Adipocyte (in vitro differentiated cells): ENCODE results near the gene KCNAB1.

ENCODE experiments used
- DNase-seq: peaks from one replicate; pipeline ENCODE4 v3.0.0-alpha.2; 2015; ENCODE audit warnings: low read depth
- H3K27me3 ChIP-seq: replicated peaks from 2 replicates; pipeline ENCODE4 v1.7.0; 2013; ENCODE audit warnings: mild to moderate bottlenecking, low read length, moderate library complexity; ENCODE audit not compliant: control insufficient read depth, insufficient read depth
- H3K36me3 ChIP-seq: 2 replicates; pipeline ENCODE4 v1.7.0; 2013; ENCODE audit warnings: low read length, mild to moderate bottlenecking, moderate library complexity; ENCODE audit not compliant: control insufficient read depth, insufficient read depth, severe bottlenecking
- H3K4me1 ChIP-seq: 2 replicates; pipeline ENCODE4 v1.7.0; 2013; ENCODE audit warnings: mild to moderate bottlenecking, low read length, moderate library complexity; ENCODE audit not compliant: control insufficient read depth, insufficient read depth
- H3K4me3 ChIP-seq: 2 replicates; pipeline ENCODE4 v1.7.0; 2013; ENCODE audit warnings: mild to moderate bottlenecking, low read length, moderate library complexity
- H3K9ac ChIP-seq: 2 replicates; pipeline ENCODE4 v1.7.0; 2013; ENCODE audit warnings: mild to moderate bottlenecking, low read length, moderate library complexity
- H3K9me3 ChIP-seq: 2 replicates; pipeline ENCODE4 v1.7.0; 2013; ENCODE audit warnings: mild to moderate bottlenecking, low read length, moderate library complexity; ENCODE audit not compliant: control insufficient read depth

KCNAB1 gene

DNA sequence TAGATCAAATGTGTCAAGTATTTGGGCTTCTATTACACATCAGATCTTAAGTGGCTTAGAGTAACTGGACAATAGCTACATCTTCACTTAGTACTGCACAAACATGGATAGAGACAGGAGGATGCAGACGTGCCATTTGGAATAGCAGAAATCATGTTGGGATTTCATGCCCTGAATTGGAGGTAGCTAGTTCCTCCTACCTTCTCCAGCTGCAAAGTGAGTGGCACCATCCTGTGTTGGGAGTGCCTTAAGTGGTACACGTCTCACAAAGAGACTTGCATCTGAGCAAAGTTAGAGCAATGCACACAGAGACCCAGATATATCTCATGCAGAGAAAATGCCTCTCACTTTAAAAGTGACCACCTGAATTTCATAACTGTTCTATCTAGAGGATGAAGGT, 298.1 kb downstream of the KCNAB1 start:
- H3K9me3 ChIP-seq: no peaks in the 10 kb centered on the region
- H3K36me3 ChIP-seq: no peaks in the 10 kb centered on the region
- H3K4me3 ChIP-seq: no peak overlapping the region
- H3K9ac ChIP-seq: no peak overlapping the region
- no peaks in the 10 kb centered on the region for H3K27me3 ChIP-seq
- H3K4me1 ChIP-seq: no peaks in the 10 kb centered on the region
- DNase-seq: no peak

DNA sequence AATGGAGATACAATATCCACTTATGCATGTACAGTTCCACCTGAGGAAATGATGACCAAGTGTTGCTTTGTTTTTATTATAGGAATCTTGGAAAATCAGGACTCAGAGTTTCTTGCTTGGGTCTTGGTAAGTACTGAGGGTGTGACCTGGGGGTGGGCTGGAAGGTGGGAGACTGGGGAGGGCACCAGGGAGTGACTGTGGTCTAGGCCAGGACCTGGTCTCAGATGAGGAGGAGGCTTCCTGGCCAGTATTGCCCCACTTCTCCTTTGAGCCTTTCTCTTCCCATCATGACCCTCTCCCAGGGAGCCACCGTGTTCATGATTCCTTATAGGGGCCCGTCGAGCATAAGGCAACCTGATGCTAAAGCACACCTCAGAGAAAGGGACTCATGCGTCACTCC, 301.2 kb downstream of the KCNAB1 start:
- Histone ChIP-seq H3K4me3 (no peak overlapping the region), H3K27me3 (no peaks in the 10 kb centered on the region)
- DNase-seq: no peak

DNA sequence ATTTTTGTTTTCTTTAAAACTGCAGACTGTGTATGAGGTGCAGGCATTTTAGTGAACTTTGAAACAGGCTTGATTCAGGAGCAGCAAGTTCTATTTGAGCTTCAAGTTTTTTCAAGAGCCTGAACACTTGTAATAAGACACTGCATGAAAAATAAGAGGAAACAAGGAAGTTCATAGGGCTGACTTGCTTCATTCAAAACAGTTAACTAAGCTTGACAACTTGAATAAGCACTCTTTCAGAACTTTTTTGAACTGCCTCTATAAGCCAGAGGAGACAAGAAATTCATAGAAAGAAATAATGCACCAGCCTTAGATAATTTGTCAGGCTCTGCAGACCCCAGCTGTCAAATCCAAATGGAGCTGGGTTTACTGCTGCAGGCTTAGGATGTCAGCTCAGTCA, 304.4 kb downstream of the KCNAB1 start:
- no peak overlapping the region for H3K4me3 ChIP-seq
- no peaks in the 10 kb centered on the region for H3K36me3 ChIP-seq
- no peak for DNase-seq
- H3K9ac ChIP-seq: no peak overlapping the region
- no peaks in the 10 kb centered on the region for H3K27me3 ChIP-seq
- H3K9me3 ChIP-seq: no peaks in the 10 kb centered on the region
- H3K4me1 ChIP-seq: no peaks in the 10 kb centered on the region

More for the DNA sequence above, 301.2 kb downstream of the KCNAB1 start:
- Histone ChIP-seq H3K36me3 (no peaks in the 10 kb centered on the region), H3K9me3 (no peaks in the 10 kb centered on the region), H3K4me1 (no peaks in the 10 kb centered on the region), H3K9ac (no peak overlapping the region)

DNA sequence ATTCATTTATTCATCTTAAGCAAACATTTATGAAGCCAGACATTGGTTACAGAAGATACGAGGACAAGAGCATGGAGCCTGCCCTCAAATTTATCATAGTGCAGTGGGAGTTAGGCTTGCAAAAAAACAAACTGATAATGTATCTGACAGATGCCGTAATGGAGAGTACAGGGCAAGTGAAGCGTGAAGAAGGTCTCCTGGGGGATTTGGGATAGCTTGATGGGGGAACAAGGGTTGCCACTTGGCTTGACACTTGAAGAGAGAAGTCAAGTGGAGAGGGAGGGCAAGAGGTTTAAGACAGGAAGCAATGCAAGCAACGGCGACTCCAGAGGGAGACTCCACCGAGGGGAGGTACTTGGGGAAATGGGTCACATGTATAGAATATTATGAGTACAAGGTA, 305.3 kb downstream of the KCNAB1 start:
- Histone ChIP-seq H3K9me3 (no peaks in the 10 kb centered on the region), H3K4me3 (no peak overlapping the region)

DNA sequence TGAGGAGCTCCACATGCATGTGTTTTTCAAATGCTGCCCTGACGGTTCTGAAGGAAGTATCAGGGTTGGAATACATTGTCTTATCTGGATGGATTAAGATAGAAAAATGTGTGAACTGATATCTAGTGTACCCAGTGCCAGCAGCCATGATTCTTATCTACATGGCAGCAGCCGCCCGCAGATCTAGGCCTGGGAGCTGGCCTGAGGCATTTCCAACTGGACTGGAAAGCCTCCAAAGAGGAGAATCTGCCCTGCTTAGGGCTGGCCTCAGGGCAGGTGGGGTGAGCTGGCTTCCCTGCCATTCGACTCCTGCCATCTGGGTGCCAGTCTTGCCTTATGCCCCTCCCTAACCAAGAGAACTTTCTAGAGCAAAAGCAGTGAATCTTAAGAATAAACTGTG, 308.7 kb downstream of the KCNAB1 start:
- DNase-seq: no peak
- H3K36me3 ChIP-seq: no peaks in the 10 kb centered on the region
- H3K9me3 ChIP-seq: no peaks in the 10 kb centered on the region
- no peaks in the 10 kb centered on the region for H3K4me1 ChIP-seq
- no peaks in the 10 kb centered on the region for H3K27me3 ChIP-seq
- H3K4me3 ChIP-seq: no peak overlapping the region
- no peak overlapping the region for H3K9ac ChIP-seq

More for the DNA sequence above, 305.3 kb downstream of the KCNAB1 start:
- Histone ChIP-seq H3K27me3 (no peaks in the 10 kb centered on the region), H3K9ac (no peak overlapping the region), H3K36me3 (no peaks in the 10 kb centered on the region), H3K4me1 (no peaks in the 10 kb centered on the region)
- no peak for DNase-seq

DNA sequence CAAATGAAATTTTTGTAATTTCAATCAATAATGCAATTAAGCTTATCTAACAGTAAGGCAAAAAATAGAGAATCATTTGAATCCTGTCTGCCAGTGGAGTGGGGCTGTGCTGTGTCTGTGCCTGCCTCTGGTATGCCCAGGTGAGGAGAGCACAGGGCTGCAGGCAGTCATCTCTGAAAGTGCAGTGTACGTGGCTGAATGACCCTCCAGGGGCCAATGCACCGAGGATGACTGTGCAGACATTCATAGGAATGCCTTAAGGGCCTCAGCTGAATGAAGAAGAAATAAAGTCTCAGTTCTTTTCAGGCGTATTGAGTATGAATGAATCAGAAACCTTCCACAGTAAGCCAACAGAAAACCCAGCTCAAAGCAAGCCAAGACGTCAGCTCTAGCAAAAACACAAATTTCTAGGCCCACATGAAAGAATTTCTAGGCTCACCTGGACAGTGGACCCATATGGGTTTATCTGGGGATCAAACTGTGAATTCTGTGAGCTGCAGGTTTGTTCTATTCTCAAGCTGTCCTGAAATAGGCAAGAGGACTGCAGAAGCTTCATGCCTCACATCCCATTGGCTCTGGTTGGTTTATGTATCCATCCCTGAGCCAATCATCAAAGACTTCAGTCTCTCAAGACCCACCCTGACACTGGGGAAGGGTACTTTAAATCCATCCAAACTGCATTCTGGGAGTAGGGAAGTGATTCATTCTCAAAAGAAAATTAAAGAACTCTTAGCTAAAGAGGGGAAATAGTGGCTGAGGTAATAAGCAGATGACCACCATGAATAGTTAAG, 311.2 kb downstream of the KCNAB1 start:
- H3K27me3 ChIP-seq: no peaks in the 10 kb centered on the region
- no peaks in the 10 kb centered on the region for H3K36me3 ChIP-seq
- no peak for DNase-seq
- H3K4me3 ChIP-seq: no peak overlapping the region
- H3K9me3 ChIP-seq: no peaks in the 10 kb centered on the region
- H3K4me1 ChIP-seq: no peaks in the 10 kb centered on the region
- H3K9ac ChIP-seq: no peak overlapping the region

DNA sequence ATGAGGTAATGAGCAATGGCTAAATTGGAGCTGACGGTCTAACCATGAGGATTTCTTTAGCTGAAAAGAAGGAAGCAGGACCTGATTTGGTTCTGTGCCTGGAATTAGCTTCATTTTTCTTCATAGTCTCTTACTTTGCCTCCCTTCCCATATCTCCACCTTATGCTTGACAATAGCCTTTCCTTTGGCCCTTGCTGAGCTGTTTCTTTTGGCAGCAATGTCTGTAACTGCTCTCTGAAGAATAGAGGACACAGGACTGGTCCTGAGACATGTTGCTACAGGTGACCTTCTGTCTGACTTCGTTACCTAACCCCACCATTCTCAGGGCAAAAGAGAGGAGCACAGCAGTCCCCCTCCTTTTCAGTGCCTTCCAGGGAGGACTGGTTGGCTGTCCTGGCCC, 312.2 kb downstream of the KCNAB1 start:
- no peaks in the 10 kb centered on the region for H3K4me1 ChIP-seq
- H3K9ac ChIP-seq: no peak overlapping the region
- no peaks in the 10 kb centered on the region for H3K36me3 ChIP-seq
- H3K4me3 ChIP-seq: no peak overlapping the region
- no peaks in the 10 kb centered on the region for H3K27me3 ChIP-seq
- DNase-seq: no peak
- no peaks in the 10 kb centered on the region for H3K9me3 ChIP-seq

DNA sequence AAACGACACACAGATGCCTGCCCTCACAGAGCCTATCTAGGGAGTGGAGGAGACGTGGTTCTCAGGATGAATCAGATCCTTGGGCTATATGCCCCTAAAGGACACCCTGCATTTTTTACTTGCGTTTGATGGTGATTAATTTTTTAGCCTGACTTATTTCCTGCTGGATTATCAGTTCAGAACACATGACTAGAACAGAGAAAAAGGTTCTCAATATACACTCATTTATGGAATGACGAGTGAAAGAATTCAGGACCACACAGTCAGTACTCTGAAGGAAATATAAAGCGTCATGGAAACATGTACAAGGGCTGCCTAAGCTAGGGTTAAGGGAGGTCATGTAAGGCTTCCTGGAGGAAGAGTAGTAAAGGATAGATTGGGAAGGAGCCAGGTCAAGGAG, 312.8 kb downstream of the KCNAB1 start:
- Histone ChIP-seq H3K27me3 (no peaks in the 10 kb centered on the region), H3K9ac (no peak overlapping the region), H3K4me1 (no peaks in the 10 kb centered on the region), H3K9me3 (no peaks in the 10 kb centered on the region), H3K36me3 (no peaks in the 10 kb centered on the region), H3K4me3 (no peak overlapping the region)
- no peak for DNase-seq

DNA sequence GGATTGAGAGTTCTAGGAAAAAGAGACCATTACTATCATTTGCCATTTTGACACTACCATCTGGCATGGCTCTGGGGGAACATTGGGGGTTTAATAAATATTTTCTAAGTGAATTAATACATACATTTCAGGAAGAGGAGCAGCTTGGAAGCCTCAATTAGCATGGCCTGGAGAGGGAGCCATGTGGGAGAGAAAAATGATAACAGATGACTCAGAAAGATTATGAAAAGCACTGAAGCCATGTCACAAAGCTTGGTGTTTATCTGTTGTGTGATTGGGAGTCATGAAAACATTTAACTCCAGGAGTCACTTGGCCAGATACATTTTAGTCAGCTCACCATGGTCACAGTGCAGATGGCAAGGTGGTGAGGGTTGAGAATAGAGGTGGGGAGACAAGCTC, 313.5 kb downstream of the KCNAB1 start:
- Histone ChIP-seq H3K27me3 (no peaks in the 10 kb centered on the region), H3K9me3 (no peaks in the 10 kb centered on the region), H3K4me1 (no peaks in the 10 kb centered on the region), H3K36me3 (no peaks in the 10 kb centered on the region), H3K9ac (no peak overlapping the region), H3K4me3 (no peak overlapping the region)
- no peak for DNase-seq

DNA sequence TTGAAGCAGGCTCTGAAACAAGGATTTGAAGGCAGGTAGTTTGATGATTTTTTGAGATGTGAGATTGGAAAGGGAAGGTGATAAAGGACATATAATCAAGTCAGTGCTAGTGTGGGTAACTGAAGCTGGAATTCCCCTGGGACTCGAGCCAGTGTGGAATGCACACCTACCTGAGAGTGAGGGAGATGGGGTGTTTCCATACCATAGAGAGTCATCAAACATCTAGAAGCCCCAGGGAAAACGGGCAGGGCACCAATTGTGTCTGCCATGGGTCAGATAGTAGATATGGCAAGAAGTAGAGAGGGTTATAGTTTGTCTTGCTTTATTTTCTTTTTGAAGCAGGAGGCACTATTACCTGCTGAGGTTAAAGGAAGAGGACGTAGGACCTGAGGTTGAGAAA, 314.5 kb downstream of the KCNAB1 start:
- Histone ChIP-seq H3K9ac (no peak overlapping the region), H3K9me3 (no peaks in the 10 kb centered on the region), H3K4me3 (no peak overlapping the region), H3K27me3 (no peaks in the 10 kb centered on the region), H3K4me1 (no peaks in the 10 kb centered on the region), H3K36me3 (no peaks in the 10 kb centered on the region)
- DNase-seq: no peak

DNA sequence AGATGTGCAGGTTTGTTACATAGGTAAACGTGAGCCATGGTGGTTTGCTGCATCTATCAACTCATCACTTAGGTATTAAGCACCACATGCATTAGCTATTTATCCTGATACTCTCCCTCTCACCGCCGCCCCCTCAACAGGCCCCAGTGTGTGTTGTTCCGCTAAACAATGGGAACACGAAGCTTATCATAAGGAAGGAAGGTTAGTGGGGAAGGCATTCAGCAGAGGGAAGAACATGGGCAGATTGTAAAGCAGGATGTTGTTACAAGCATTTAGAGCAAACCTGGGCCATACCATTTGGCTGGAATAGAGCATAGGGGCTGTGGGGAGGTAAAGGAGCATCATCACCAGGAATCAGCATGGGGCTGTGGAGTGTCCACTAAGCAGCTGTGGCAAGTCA, 322.7 kb downstream of the KCNAB1 start:
- Histone ChIP-seq H3K9ac (no peak overlapping the region), H3K4me1 (no peaks in the 10 kb centered on the region), H3K9me3 (no peaks in the 10 kb centered on the region), H3K36me3 (no peaks in the 10 kb centered on the region), H3K27me3 (no peaks in the 10 kb centered on the region), H3K4me3 (no peak overlapping the region)
- no peak for DNase-seq
